Astrocyte (in vitro differentiated cells and primary cell): ENCODE results near the gene ATP6V1B1. TPM values are rescaled to one million over a fixed set of nuclear protein-coding genes. Genes with fewer than 3 reads are reported as not detected.

ENCODE experiments used
- DNase-seq: peaks from one replicate; pipeline ENCODE4 v3.0.0-alpha.2; 2010; ENCODE audit warnings: low read depth
- FAIRE-seq: peaks from 2 replicates; lab custom pipeline; 2011; peaks lifted over from hg19 to GRCh38; lab: Jason Lieb, UNC
- H2AFZ ChIP-seq: 2 replicates; pipeline ENCODE4 v1.6.0; 2012; ENCODE audit warnings: low read depth, low read length, inconsistent platforms
- H3K27ac ChIP-seq: 2 replicates; pipeline ENCODE4 v1.5.1; 2011; ENCODE audit warnings: low read depth, low read length, inconsistent platforms
- H3K27me3 ChIP-seq: 2 replicates; pipeline ENCODE4 v1.6.0; 2011; ENCODE audit warnings: low read length, inconsistent platforms; ENCODE audit not compliant: insufficient read depth
- H3K36me3 ChIP-seq: 2 replicates; pipeline ENCODE4 v1.5.1; 2011; ENCODE audit warnings: low read length, inconsistent platforms; ENCODE audit not compliant: insufficient read depth
- H3K4me1 ChIP-seq: 2 replicates; pipeline ENCODE4 v1.5.1; 2011; ENCODE audit warnings: low read length, inconsistent platforms; ENCODE audit not compliant: insufficient read depth
- H3K4me2 ChIP-seq: 2 replicates; pipeline ENCODE4 v1.6.0; 2012; ENCODE audit warnings: low read length, inconsistent platforms
- H3K4me3 ChIP-seq: 2 replicates; pipeline ENCODE4 v1.5.1; 2011; ENCODE audit warnings: low read depth, mild to moderate bottlenecking, low read length, inconsistent platforms; ENCODE audit not compliant: insufficient read depth
- H3K79me2 ChIP-seq: 2 replicates; pipeline ENCODE4 v1.6.0; 2012; ENCODE audit warnings: mild to moderate bottlenecking, low read length, inconsistent platforms; ENCODE audit not compliant: insufficient read depth
- H3K9ac ChIP-seq: 2 replicates; pipeline ENCODE4 v1.6.0; 2012; ENCODE audit warnings: mild to moderate bottlenecking, low read length, inconsistent platforms
- H3K9me3 ChIP-seq: 2 replicates; pipeline ENCODE4 v1.5.1; 2012; ENCODE audit warnings: low read depth, mild to moderate bottlenecking, low read length, inconsistent platforms; ENCODE audit not compliant: insufficient read depth
- H4K20me1 ChIP-seq: 2 replicates; pipeline ENCODE4 v1.6.0; 2012; ENCODE audit warnings: low read length, inconsistent platforms; ENCODE audit not compliant: insufficient read depth
- H3K27ac Mint-ChIP-seq: one replicate; pipeline ENCODE4 v1.8.0; 2021; ENCODE audit warnings: mild to moderate bottlenecking, mixed read lengths; ENCODE audit not compliant: unreplicated experiment
- H3K27me3 Mint-ChIP-seq: one replicate; pipeline ENCODE4 v1.8.0; 2021; ENCODE audit warnings: low read depth, mixed read lengths; ENCODE audit not compliant: unreplicated experiment
- H3K36me3 Mint-ChIP-seq: one replicate; pipeline ENCODE4 v1.8.0; 2021; ENCODE audit warnings: low read depth, mixed read lengths; ENCODE audit not compliant: unreplicated experiment
- H3K4me1 Mint-ChIP-seq: one replicate; pipeline ENCODE4 v1.8.0; 2021; ENCODE audit warnings: low read depth, mixed read lengths; ENCODE audit not compliant: unreplicated experiment
- H3K4me3 Mint-ChIP-seq: one replicate; pipeline ENCODE4 v1.8.0; 2021; ENCODE audit warnings: mild to moderate bottlenecking, moderate library complexity, mixed read lengths; ENCODE audit not compliant: unreplicated experiment
- H3K9me3 Mint-ChIP-seq: one replicate; pipeline ENCODE4 v1.8.0; 2021; ENCODE audit warnings: mild to moderate bottlenecking, mixed read lengths; ENCODE audit not compliant: unreplicated experiment
- EZH2 ChIP-seq: IDR thresholded peaks from 2 replicates; pipeline ENCODE4 v1.6.1; 2012; ENCODE audit warnings: mild to moderate bottlenecking, low read length, inconsistent platforms; ENCODE audit not compliant: insufficient read depth
- total RNA-seq: library from RNA; stranded (reverse); gene quantifications from 2 replicates; pipeline ENCODE4 v1.2.1, GENCODE V29; 2021
- TF ChIP-seq, protein P1 (sequence below): IDR thresholded peaks from 2 replicates; pipeline ENCODE4 v1.5.1; 2011; ENCODE audit warnings: low read depth, mild to moderate bottlenecking, inconsistent platforms, low read length, moderate library complexity; ENCODE audit not compliant: insufficient read depth

Gene ATP6V1B1
- total RNA-seq, 1 donor from 2014 or later = not detected

DNA sequence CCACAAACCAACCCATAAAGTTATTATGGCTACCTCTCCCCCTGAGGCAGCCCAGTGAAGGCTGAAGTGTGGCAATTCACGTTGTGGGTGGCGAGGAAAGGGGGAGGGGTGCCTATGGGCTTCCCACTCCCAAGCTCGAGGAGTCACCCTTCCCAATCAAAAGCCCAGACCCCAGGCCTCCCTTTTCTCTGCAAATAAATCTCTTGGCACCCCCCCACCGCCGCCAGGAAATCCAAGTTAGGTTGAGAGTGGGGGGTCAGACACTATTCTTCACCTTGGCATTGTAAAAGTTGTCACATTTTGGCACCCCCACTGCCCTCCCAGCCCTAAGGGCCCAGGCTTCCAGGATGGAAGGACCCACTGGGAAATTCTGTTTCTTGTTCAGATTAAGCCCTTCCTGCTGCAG is 49.6 kb downstream of the ATP6V1B1 start:
- Histone ChIP-seq H4K20me1 (peaks cover 39% of the 10 kb centered on the region), H3K79me2 (no peaks in the 10 kb centered on the region), H3K4me1 (no peaks in the 10 kb centered on the region), H3K9me3 (no peaks in the 10 kb centered on the region), H3K36me3 (peaks cover 7% of the 10 kb centered on the region), H3K4me2 (no peak overlapping the region), H3K27me3 (no peaks in the 10 kb centered on the region), H3K4me3 (no peak overlapping the region), H3K9ac (no peak overlapping the region), H2AFZ (no peak overlapping the region), H3K27ac (no peak overlapping the region)
- no peak for FAIRE-seq
- peaks cover 24% of the 10 kb centered on the region for H3K36me3 Mint-ChIP-seq
- DNase-seq = no peak
- TF ChIP-seq, protein P1, sequence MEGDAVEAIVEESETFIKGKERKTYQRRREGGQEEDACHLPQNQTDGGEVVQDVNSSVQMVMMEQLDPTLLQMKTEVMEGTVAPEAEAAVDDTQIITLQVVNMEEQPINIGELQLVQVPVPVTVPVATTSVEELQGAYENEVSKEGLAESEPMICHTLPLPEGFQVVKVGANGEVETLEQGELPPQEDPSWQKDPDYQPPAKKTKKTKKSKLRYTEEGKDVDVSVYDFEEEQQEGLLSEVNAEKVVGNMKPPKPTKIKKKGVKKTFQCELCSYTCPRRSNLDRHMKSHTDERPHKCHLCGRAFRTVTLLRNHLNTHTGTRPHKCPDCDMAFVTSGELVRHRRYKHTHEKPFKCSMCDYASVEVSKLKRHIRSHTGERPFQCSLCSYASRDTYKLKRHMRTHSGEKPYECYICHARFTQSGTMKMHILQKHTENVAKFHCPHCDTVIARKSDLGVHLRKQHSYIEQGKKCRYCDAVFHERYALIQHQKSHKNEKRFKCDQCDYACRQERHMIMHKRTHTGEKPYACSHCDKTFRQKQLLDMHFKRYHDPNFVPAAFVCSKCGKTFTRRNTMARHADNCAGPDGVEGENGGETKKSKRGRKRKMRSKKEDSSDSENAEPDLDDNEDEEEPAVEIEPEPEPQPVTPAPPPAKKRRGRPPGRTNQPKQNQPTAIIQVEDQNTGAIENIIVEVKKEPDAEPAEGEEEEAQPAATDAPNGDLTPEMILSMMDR = no peak
- TF ChIP-seq EZH2 = no peak
- no peak overlapping the region for H3K27ac Mint-ChIP-seq
- H3K4me3 Mint-ChIP-seq = no peak overlapping the region
- H3K9me3 Mint-ChIP-seq = no peaks in the 10 kb centered on the region
- no peaks in the 10 kb centered on the region for H3K4me1 Mint-ChIP-seq
- H3K27me3 Mint-ChIP-seq = peaks cover 5% of the 10 kb centered on the region

DNA sequence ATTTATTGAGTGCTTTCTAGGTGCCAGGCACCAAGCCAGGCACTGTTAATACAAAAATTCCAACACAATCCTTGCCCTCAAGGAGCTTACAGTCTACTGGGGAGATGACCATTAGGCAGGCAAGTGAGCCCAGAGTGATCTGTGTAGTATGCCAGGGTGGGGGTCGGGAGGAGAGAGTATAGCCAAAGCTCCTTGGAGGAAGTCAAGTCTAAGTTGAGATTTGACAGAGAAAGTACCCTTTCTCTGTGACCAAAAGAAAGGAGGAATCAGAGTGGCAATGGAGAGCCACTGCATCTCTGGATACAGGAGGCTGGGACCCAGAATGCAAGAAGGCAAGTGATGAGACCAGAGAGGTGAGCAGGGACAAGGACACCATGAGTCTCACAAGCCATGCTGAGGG is 50.3 kb downstream of the ATP6V1B1 start:
- Histone ChIP-seq H3K27me3 (no peaks in the 10 kb centered on the region), H3K79me2 (peaks cover 5% of the 10 kb centered on the region), H3K4me1 (no peaks in the 10 kb centered on the region), H3K36me3 (peaks cover 9% of the 10 kb centered on the region), H3K9ac (no peak overlapping the region), H3K9me3 (no peaks in the 10 kb centered on the region), H3K27ac (no peak overlapping the region), H3K4me3 (no peak overlapping the region), H2AFZ (no peak overlapping the region), H4K20me1 (peaks cover 45% of the 10 kb centered on the region), H3K4me2 (no peak overlapping the region)
- FAIRE-seq (no peak), DNase-seq (no peak)
- H3K9me3 Mint-ChIP-seq = no peaks in the 10 kb centered on the region
- H3K27me3 Mint-ChIP-seq = peaks cover 5% of the 10 kb centered on the region
- no peak overlapping the region for H3K27ac Mint-ChIP-seq
- H3K4me3 Mint-ChIP-seq = no peak overlapping the region
- peaks cover 24% of the 10 kb centered on the region for H3K36me3 Mint-ChIP-seq
- TF ChIP-seq, protein P1 = no peak
- TF ChIP-seq EZH2 = no peak
- no peaks in the 10 kb centered on the region for H3K4me1 Mint-ChIP-seq

DNA sequence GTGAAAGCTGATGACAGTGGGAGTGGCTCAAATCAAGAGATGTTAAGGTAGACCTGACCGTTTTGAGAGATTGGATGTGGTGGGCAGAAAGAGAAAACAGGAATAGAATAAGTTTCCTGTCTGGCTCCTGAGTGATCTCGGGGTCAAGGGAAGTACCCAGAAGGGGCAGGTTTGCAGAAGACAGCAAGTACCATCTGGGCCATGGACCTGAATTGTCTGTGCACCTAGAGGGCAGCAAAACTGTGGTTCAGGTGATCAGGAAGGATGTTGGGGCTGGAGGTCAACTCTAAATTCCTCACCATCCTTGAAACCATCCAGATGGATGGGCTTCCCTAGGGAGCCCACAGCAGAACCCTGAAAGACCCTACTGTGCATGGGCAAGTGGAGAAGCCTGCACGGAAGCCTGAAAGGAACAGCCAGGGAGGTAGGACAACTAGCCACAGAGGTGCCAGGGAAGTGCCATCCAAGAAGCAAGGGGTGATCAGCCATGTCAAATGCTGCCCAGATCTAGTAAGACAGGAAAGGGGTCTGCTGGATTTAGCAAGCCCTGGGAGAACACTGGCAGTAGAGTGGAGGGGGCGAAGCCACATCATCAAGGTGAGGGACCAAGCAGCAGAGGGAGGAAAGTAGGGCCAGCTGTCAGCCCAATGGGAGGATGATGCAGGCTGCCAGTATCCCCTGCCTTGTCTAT is 50.9 kb downstream of the ATP6V1B1 start:
- FAIRE-seq (no peak), DNase-seq (no peak)

More for the DNA sequence above, 50.9 kb downstream of the ATP6V1B1 start:
- peaks cover 51% of the 10 kb centered on the region for H4K20me1 ChIP-seq
- H3K27me3 ChIP-seq = no peaks in the 10 kb centered on the region
- no peak overlapping the region for H3K4me3 Mint-ChIP-seq
- H3K9ac ChIP-seq = no peak overlapping the region
- no peak overlapping the region for H3K27ac Mint-ChIP-seq
- H2AFZ ChIP-seq = no peak overlapping the region
- no peaks in the 10 kb centered on the region for H3K9me3 Mint-ChIP-seq
- H3K36me3 ChIP-seq = peaks cover 12% of the 10 kb centered on the region
- H3K9me3 ChIP-seq = no peaks in the 10 kb centered on the region
- H3K4me2 ChIP-seq = no peak overlapping the region
- no peaks in the 10 kb centered on the region for H3K4me1 ChIP-seq
- no peaks in the 10 kb centered on the region for H3K4me1 Mint-ChIP-seq
- TF ChIP-seq, protein P1 = no peak
- TF ChIP-seq EZH2 = no peak
- H3K36me3 Mint-ChIP-seq = peaks cover 24% of the 10 kb centered on the region
- no peak overlapping the region for H3K27ac ChIP-seq
- H3K79me2 ChIP-seq = peaks cover 12% of the 10 kb centered on the region
- H3K27me3 Mint-ChIP-seq = peaks cover 5% of the 10 kb centered on the region
- no peak overlapping the region for H3K4me3 ChIP-seq
